NT2/D1 (cell line): ENCODE measurements around the gene LCE3E.

Experiments used
- SUZ12 ChIP-seq: IDR thresholded peaks from 2 replicates; pipeline ENCODE4 v1.6.1; 2011; ENCODE audit not compliant: insufficient read length, insufficient read depth; ENCODE audit errors: extremely low read depth
- YY1 ChIP-seq: IDR thresholded peaks from 2 replicates; pipeline ENCODE4 v1.6.1; 2011; ENCODE audit not compliant: insufficient read length, insufficient read depth
- ZNF274 ChIP-seq: IDR thresholded peaks from 2 replicates; pipeline ENCODE4 v1.6.1; 2011; ENCODE audit warnings: mild to moderate bottlenecking, low read depth, low read length

DNA sequence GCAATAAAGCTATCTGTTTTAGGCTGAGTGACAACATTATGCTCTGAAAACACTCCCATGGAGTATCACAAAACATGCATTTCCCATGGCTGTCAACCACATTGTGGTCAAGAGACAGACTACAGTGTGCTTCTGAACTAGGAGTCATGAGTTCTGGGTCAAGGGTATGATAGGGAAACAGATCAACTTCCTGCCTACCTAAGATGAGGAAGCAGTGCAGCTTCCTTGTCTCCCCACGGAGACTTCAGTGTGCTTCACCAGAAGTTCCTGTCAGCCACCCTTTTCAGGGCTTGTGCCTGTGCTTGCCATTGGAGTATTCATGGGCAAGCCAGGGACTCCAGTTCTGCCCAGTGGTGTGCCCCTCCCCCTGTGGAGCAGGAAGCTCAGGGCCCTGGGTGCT lies 19.9 kb downstream of the LCE3E start:
- TF ChIP-seq YY1 (no peak), SUZ12 (no peak), ZNF274 (no peak)
